ENCODE measurements around the gene FAM177B. TPM values are rescaled to one million over a fixed set of nuclear protein-coding genes. Genes with fewer than 3 reads are reported as not detected.
A peak's percentile ranks its signal among the peaks of the same experiment; 100 is the strongest.
"Not testable (repeated sequence)": the region's sequence is repeated elsewhere in the genome, so short reads cannot be mapped to it uniquely, and the experiment has no call there.

The FAM177B gene
- total and polyA plus RNA-seq, 5 experiments from 2014 or later = 1.0 to 1.4 TPM; not detected in 3

GRCh38 chr1:222750651-222751050, 13.6 kb downstream of the FAM177B start:
- ATAC-seq (no peak), DNase-seq (no peak)
- peaks cover 0 to 41% (median 0%) of the 10 kb centered on the region in 4 donors for H3K4me1 Mint-ChIP-seq
- POLR2A ChIA-PET = interaction anchor here (0.8 kb wide), 1 partner anchor 11 kb away, joined by 3 read pairs; no protein-coding TSS in a partner anchor
- peaks cover 0 to 5% (median 0%) of the 10 kb centered on the region in 5 donors for H3K27me3 Mint-ChIP-seq
- H3K4me3 Mint-ChIP-seq = no peak overlapping the region
- H3K27ac Mint-ChIP-seq = peak overlapping the region in 1 of 10 donors; percentile 69
- H3K36me3 Mint-ChIP-seq = no peaks in the 10 kb centered on the region
- H3K9me3 Mint-ChIP-seq = no peaks in the 10 kb centered on the region

GRCh38 chr1:222751255-222751654, 14.3 kb downstream of the FAM177B start:
- POLR2A ChIA-PET = interaction anchor here (0.8 kb wide), 1 partner anchor 12 kb away, joined by 3 read pairs; no protein-coding TSS in a partner anchor
- peaks cover 0 to 41% (median 0%) of the 10 kb centered on the region in 4 donors for H3K4me1 Mint-ChIP-seq
- DNase-seq (no peak), ATAC-seq (no peak)
- H3K36me3 Mint-ChIP-seq = no peaks in the 10 kb centered on the region
- no peak overlapping the region for H3K4me3 Mint-ChIP-seq
- H3K27ac Mint-ChIP-seq = peak overlapping the region in 1 of 10 donors; percentile 69
- H3K9me3 Mint-ChIP-seq = no peaks in the 10 kb centered on the region
- H3K27me3 Mint-ChIP-seq = peaks cover 0 to 5% (median 2%) of the 10 kb centered on the region in 5 donors

DNA sequence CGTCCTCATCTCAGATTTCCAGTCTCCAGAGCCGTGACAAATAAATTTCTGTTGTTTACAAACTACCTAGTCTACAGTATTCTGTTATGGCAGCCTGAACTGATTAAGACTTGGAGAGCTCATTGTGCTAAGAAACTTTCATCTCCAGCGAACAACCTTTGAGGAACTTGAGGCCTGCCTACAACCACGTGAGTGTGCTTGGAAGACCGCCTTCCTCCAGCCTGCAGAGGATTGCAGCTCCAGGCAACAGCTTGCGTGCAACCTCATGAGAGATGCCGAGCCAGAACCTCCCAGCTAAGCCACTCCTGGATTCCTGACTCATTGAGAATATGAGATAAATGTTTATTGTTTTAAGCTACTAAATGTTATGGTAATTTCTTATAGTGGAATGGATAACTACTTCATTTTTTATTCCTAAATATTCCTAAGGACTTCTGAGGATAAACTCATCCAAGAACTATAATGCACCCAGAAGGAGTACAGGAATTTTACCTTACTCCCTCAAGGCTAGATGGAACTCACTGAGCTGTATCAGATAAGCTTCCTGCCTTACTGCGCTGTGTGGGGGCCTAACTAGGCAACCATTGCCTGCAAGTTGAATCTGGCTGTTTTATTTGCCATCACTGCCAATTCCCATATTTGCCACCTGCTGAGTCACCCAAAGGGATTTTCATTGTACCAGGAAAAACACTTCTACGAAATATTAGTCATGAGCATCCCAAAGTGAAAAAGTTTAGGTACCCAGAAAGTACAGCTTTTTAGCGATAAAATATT, 17.6 kb downstream of the FAM177B start:
- ATAC-seq (no peak), DNase-seq (no peak)
- H3K27me3 Mint-ChIP-seq = peaks cover 0 to 9% (median 0%) of the 10 kb centered on the region in 5 donors

GRCh38 chr1:222757646-222758268, 20.8 kb downstream of the FAM177B start:
- Mint-ChIP-seq H3K36me3 (no peaks in the 10 kb centered on the region), H3K27ac (no peak overlapping the region), H3K4me1 (peaks cover 0 to 16% (median 0%) of the 10 kb centered on the region in 4 donors), H3K4me3 (no peak overlapping the region), H3K27me3 (peaks cover 2 to 9% (median 4%) of the 10 kb centered on the region in 5 donors), H3K9me3 (peaks cover 0 to 3% (median 0%) of the 10 kb centered on the region in 9 donors)
- DNase-seq = no peak
- no peak for ATAC-seq
- POLR2A ChIA-PET = no interaction called here

More for the DNA sequence above, 17.6 kb downstream of the FAM177B start:
- Mint-ChIP-seq H3K27ac (no peak overlapping the region), H3K4me3 (no peak overlapping the region), H3K36me3 (no peaks in the 10 kb centered on the region), H3K9me3 (no peaks in the 10 kb centered on the region), H3K4me1 (peaks cover 0 to 40% (median 0%) of the 10 kb centered on the region in 4 donors)
- POLR2A ChIA-PET = no interaction called here

DNA sequence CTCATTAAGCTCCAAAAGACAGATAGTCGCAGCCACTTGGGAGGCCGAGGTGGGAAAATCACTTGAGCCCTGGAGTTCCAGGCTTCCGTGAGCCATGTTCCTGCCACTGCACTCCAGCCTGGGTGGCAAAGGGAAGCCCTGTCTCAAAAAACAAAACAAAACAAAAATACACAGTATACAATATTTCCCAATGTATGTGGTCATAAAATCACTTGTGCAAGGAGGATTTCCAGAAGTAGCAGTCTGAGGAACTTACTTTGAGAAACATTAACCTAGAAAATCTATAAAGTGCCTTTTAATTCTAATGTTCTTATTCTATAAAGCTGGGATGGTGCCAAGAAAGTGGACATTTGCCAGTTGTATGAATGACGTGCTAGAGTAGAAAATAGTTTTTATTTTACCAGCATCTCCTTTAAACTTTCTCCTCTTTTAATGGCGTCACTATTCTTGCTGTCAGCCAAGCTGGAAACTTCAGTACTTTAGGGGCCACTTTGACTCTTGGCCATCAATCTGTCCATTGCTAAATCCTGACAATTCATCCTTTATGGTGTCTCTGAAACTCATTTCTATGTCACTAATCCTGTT, 22.5 kb downstream of the FAM177B start:
- Mint-ChIP-seq H3K36me3 (no peaks in the 10 kb centered on the region), H3K9me3 (peaks cover 0 to 7% (median 2%) of the 10 kb centered on the region in 9 donors), H3K4me1 (peaks cover 0 to 7% (median 0%) of the 10 kb centered on the region in 4 donors), H3K4me3 (no peak overlapping the region), H3K27me3 (peaks cover 2 to 9% (median 4%) of the 10 kb centered on the region in 5 donors), H3K27ac (peak overlapping the region in 1 of 10 donors; percentile 7)
- ATAC-seq = no peak
- POLR2A ChIA-PET = no interaction called here
- DNase-seq = no peak

DNA sequence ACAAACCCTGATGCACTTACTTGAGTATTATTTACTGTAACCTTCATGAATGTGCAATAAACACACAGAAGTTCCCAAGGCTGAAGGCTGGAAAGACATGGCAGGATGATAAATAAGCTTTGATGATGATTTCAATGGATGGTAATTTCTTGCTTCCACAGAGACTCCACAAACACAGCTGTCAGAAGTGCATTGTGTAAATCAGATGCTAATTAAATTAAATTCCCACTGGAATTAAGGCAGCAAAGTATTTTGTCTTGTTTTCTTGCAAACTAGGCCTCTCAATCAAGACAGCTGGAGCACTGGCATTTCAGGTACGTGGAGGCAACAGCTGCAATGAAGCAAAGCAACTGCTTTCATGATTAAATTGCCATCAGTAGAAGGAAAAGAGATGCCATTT, 24.1 kb downstream of the FAM177B start:
- no peak overlapping the region for H3K27ac Mint-ChIP-seq
- POLR2A ChIA-PET = no interaction called here
- peaks cover 2 to 7% (median 4%) of the 10 kb centered on the region in 5 donors for H3K27me3 Mint-ChIP-seq
- no peak for ATAC-seq
- no peak overlapping the region for H3K4me3 Mint-ChIP-seq
- peaks cover 0 to 7% (median 2%) of the 10 kb centered on the region in 9 donors for H3K9me3 Mint-ChIP-seq
- H3K4me1 Mint-ChIP-seq = no peaks in the 10 kb centered on the region
- DNase-seq = no peak
- peaks cover 0 to 2% (median 0%) of the 10 kb centered on the region in 3 donors for H3K36me3 Mint-ChIP-seq

GRCh38 chr1:222762178-222762577, 25.2 kb downstream of the FAM177B start:
- H3K27ac Mint-ChIP-seq, H3K36me3 Mint-ChIP-seq, H3K4me3 Mint-ChIP-seq, ATAC-seq, H3K9me3 Mint-ChIP-seq, H3K27me3 Mint-ChIP-seq, H3K4me1 Mint-ChIP-seq, DNase-seq, POLR2A ChIA-PET: not testable (repeated sequence)

DNA sequence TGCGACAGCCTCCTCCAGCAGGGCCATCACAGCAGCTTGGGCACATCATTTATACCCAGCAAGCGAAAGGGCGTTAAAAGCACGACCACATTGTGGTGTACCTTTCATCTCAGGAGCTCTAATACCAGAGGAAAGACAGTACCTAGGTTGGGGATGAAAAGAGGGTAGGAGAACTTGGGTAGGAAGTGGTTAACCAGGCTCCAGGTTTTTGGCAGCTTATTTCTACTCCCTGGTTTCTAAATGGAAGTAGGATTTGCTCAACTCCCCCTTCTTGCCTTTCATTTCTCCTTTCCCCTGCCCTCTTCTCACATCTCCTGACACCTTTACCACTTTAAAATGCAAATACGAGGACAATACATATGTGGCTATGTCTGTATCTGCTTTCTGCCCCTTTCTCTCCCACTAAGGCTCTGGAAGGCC, 30.2 kb downstream of the FAM177B start:
- Mint-ChIP-seq H3K4me3 (no peak overlapping the region), H3K27me3 (peaks cover 0 to 4% (median 0%) of the 10 kb centered on the region in 5 donors), H3K27ac (no peak overlapping the region), H3K36me3 (peaks cover 0 to 15% (median 13%) of the 10 kb centered on the region in 3 donors), H3K4me1 (peaks cover 0 to 21% (median 10%) of the 10 kb centered on the region in 4 donors), H3K9me3 (peaks cover 9 to 26% (median 16%) of the 10 kb centered on the region in 9 donors)
- POLR2A ChIA-PET = no interaction called here
- ATAC-seq (no peak), DNase-seq (no peak)

GRCh38 chr1:222768592-222768991, 31.6 kb downstream of the FAM177B start:
- Mint-ChIP-seq H3K27ac (no peak overlapping the region), H3K9me3 (peaks cover 9 to 26% (median 16%) of the 10 kb centered on the region in 9 donors), H3K4me1 (peaks cover 3 to 35% (median 23%) of the 10 kb centered on the region in 4 donors), H3K36me3 (peaks cover 0 to 15% (median 13%) of the 10 kb centered on the region in 3 donors), H3K4me3 (no peak overlapping the region), H3K27me3 (peaks cover 0 to 2% (median 0%) of the 10 kb centered on the region in 5 donors)
- no peak for ATAC-seq
- POLR2A ChIA-PET = no interaction called here
- no peak for DNase-seq

GRCh38 chr1:222769181-222769580, 32.2 kb downstream of the FAM177B start:
- POLR2A ChIA-PET = no interaction called here

DNA sequence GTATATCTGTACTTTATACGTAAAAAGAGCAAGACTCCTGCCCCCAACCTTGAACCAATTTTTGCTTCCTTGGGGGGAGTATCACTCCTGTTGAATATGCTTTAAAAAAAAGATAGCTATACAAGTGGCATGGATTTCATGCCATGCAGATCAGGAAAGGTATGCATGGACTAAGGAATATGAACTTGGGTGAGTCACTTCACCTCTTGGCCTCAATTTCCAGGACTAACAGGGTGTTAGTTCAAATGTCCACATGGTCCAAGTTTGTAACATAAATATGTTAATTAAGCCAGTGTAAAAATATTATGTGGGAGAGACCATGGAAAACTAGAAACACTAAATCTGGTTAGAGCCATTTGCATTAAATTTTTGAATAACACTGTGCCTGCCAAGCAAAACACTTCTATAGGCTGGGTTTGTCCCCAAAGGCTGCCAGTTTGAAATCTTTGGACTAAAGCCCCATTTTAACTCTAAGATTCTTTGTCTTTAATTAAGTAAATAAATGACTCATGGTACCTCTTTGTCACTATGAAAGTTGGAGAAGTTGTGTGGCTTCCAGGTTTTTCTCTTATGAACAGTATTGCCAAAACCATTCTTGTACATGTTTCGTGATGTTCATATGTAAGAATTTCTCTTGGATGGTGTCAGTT, 33.1 kb downstream of the FAM177B start:
- no peak overlapping the region for H3K4me3 Mint-ChIP-seq
- peak overlapping the region in 2 of 10 donors; percentile 67 to 78 for H3K27ac Mint-ChIP-seq
- POLR2A ChIA-PET = no interaction called here
- H3K4me1 Mint-ChIP-seq = peaks cover 3 to 40% (median 23%) of the 10 kb centered on the region in 4 donors
- peaks cover 0 to 15% (median 13%) of the 10 kb centered on the region in 3 donors for H3K36me3 Mint-ChIP-seq
- peaks cover 0 to 2% (median 0%) of the 10 kb centered on the region in 5 donors for H3K27me3 Mint-ChIP-seq
- DNase-seq (no peak), ATAC-seq (no peak)
- peaks cover 6 to 21% (median 16%) of the 10 kb centered on the region in 9 donors for H3K9me3 Mint-ChIP-seq

More at GRCh38 chr1:222769181-222769580, 32.2 kb downstream of the FAM177B start:
- Mint-ChIP-seq H3K4me1 (peaks cover 3 to 37% (median 23%) of the 10 kb centered on the region in 4 donors), H3K36me3 (peaks cover 0 to 15% (median 13%) of the 10 kb centered on the region in 3 donors), H3K9me3 (peaks cover 7 to 25% (median 16%) of the 10 kb centered on the region in 9 donors), H3K27me3 (peaks cover 0 to 2% (median 0%) of the 10 kb centered on the region in 5 donors), H3K27ac (no peak overlapping the region), H3K4me3 (no peak overlapping the region)
- ATAC-seq (no peak), DNase-seq (no peak)

- Mint-ChIP-seq H3K36me3 (peaks cover 0 to 13% (median 11%) of the 10 kb centered on the region in 3 donors), H3K27me3 (peaks cover 0 to 2% (median 0%) of the 10 kb centered on the region in 5 donors), H3K27ac (peak overlapping the region in 9 of 10 donors; percentile 33 to 88 (median 82)), H3K4me1 (peaks cover 3 to 33% (median 18%) of the 10 kb centered on the region in 4 donors), H3K4me3 (peak overlapping the region in 7 of 10 donors; percentile 3 to 71 (median 37)), H3K9me3 (peaks cover 5 to 18% (median 12%) of the 10 kb centered on the region in 9 donors)
- DNase-seq (peak in 1 of 10 donors; percentile 18), ATAC-seq (peak in 1 of 2 donors; percentile 55)
- POLR2A ChIA-PET = no interaction called here
Measured at GRCh38 chr1:222772996-222773379, 36.0 kb downstream of the FAM177B start.

Measured in naive thymus-derived CD8-positive, alpha-beta T cell (primary cell).